ENCODE measurements around the gene PPP1R13B. TPM values are rescaled to one million over a fixed set of nuclear protein-coding genes. Genes with fewer than 3 reads are reported as not detected.

Gene PPP1R13B
- total RNA-seq, 1 donor from 2014 or later, result 53.0 TPM

GRCh38 chr14:103707329-103708263 is 139.8 kb downstream of the PPP1R13B start:
- no peak for DNase-seq (ENCODE audit: low spot score in 2 of 2, unreplicated experiment in 2 of 2)
- Mint-ChIP-seq H3K4me3 (no peak overlapping the region), H3K9me3 (no peaks in the 10 kb centered on the region), H3K27me3 (ENCODE audit: low read depth) (no peaks in the 10 kb centered on the region), H3K4me1 (no peaks in the 10 kb centered on the region), H3K27ac (no peak overlapping the region), H3K36me3 (peaks cover 13% of the 10 kb centered on the region)
- TF ChIP-seq, protein P1, sequence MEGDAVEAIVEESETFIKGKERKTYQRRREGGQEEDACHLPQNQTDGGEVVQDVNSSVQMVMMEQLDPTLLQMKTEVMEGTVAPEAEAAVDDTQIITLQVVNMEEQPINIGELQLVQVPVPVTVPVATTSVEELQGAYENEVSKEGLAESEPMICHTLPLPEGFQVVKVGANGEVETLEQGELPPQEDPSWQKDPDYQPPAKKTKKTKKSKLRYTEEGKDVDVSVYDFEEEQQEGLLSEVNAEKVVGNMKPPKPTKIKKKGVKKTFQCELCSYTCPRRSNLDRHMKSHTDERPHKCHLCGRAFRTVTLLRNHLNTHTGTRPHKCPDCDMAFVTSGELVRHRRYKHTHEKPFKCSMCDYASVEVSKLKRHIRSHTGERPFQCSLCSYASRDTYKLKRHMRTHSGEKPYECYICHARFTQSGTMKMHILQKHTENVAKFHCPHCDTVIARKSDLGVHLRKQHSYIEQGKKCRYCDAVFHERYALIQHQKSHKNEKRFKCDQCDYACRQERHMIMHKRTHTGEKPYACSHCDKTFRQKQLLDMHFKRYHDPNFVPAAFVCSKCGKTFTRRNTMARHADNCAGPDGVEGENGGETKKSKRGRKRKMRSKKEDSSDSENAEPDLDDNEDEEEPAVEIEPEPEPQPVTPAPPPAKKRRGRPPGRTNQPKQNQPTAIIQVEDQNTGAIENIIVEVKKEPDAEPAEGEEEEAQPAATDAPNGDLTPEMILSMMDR (IDR thresholded peaks at IDR 0.05; ENCODE audit: unreplicated experiment), result no peak

DNA sequence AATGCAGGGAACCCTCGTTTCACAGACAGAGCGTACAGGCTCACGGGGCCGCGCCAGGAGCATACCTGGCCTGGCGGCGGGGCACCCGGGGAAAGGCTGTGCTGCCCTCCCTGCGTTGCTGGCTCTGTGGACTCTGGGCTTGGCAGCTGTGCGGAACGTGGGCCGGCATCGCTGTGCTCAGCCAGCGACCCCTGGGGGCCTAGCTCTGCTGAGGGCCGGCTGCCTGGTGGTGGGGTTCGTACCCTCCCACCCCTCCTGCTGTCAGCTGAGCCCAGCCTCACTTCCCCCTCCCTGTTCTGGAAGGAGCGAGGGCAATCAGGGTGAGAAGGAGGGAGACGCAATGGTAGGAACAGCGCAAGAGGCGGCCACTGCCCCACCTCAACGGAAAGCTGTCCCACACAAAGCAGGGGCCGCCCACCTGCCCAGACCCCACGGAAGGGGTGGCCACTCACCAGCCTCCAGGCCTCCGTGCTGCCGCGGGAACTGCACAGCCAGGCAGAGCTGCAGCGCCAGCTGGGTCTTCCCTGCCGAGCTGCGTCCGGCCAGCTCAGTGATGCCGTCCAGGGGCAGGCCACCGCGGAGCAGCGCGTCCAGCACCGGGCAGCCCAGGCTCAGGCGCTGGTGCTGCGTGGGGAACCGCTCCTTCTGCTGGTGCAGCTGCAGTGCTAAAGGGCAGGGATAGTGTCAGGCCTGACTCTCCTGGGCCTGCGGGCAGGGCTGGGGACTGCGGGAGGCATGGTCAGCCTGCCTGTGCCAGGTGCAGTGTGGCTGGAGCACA is 140.6 kb downstream of the PPP1R13B start:
- H3K4me3 Mint-ChIP-seq, result no peak overlapping the region
- H3K27me3 Mint-ChIP-seq (ENCODE audit: low read depth), result no peaks in the 10 kb centered on the region
- H3K36me3 Mint-ChIP-seq, result peaks cover 18% of the 10 kb centered on the region
- TF ChIP-seq, protein P1 (IDR thresholded peaks at IDR 0.05; ENCODE audit: unreplicated experiment), result no peak
- no peak for DNase-seq (ENCODE audit: low spot score in 2 of 2, unreplicated experiment in 2 of 2)
- H3K27ac Mint-ChIP-seq, result no peak overlapping the region
- no peaks in the 10 kb centered on the region for H3K4me1 Mint-ChIP-seq
- H3K9me3 Mint-ChIP-seq, result no peaks in the 10 kb centered on the region

GRCh38 chr14:103705504-103706284 is 141.7 kb downstream of the PPP1R13B start:
- no peak overlapping the region for H3K27ac Mint-ChIP-seq
- TF ChIP-seq, protein P1 (IDR thresholded peaks at IDR 0.05; ENCODE audit: unreplicated experiment), result no peak
- no peak overlapping the region for H3K4me3 Mint-ChIP-seq
- H3K4me1 Mint-ChIP-seq, result no peaks in the 10 kb centered on the region
- H3K9me3 Mint-ChIP-seq, result no peaks in the 10 kb centered on the region
- peaks cover 18% of the 10 kb centered on the region for H3K36me3 Mint-ChIP-seq
- H3K27me3 Mint-ChIP-seq (ENCODE audit: low read depth), result no peaks in the 10 kb centered on the region
- DNase-seq (ENCODE audit: low spot score in 2 of 2, unreplicated experiment in 2 of 2), result no peak

DNA sequence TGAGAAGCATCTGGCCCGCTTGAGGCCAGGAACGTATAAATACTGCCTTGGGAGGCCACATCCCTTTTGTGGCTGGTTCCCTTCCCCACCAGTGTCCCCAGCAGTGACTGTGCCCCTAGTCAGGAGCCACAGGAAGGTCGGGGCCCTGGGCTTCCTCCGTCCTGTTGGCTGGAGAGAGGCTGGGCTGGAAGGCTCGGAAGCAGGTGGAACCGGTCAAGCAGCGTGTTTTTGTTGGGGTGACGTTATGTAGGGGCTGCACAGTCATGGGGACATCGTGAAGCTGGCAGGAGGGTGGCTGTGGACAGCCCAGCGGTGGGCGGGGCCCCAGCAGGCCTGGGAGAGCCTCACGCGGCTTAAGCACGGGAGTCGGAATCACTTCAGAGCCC is 142.3 kb downstream of the PPP1R13B start:
- H3K9me3 Mint-ChIP-seq, result no peaks in the 10 kb centered on the region
- H3K36me3 Mint-ChIP-seq, result peaks cover 18% of the 10 kb centered on the region
- H3K27ac Mint-ChIP-seq, result peak overlapping the region; percentile 67
- no peak for DNase-seq (ENCODE audit: low spot score in 2 of 2, unreplicated experiment in 2 of 2)
- no peak overlapping the region for H3K4me3 Mint-ChIP-seq
- H3K4me1 Mint-ChIP-seq, result no peaks in the 10 kb centered on the region
- TF ChIP-seq, protein P1 (IDR thresholded peaks at IDR 0.05; ENCODE audit: unreplicated experiment), result no peak
- no peaks in the 10 kb centered on the region for H3K27me3 Mint-ChIP-seq (ENCODE audit: low read depth)

GRCh38 chr14:103704708-103705107 is 142.7 kb downstream of the PPP1R13B start:
- Mint-ChIP-seq H3K27me3 (ENCODE audit: low read depth) (no peaks in the 10 kb centered on the region), H3K4me1 (no peaks in the 10 kb centered on the region), H3K27ac (peak overlapping the region; percentile 67), H3K4me3 (no peak overlapping the region), H3K36me3 (peaks cover 18% of the 10 kb centered on the region), H3K9me3 (no peaks in the 10 kb centered on the region)
- no peak for DNase-seq (ENCODE audit: low spot score in 2 of 2, unreplicated experiment in 2 of 2)
- TF ChIP-seq, protein P1 (IDR thresholded peaks at IDR 0.05; ENCODE audit: unreplicated experiment), result no peak

Measured in mesothelial cell of epicardium (in vitro differentiated cells).